Measurements from ENCODE around the gene CRYBG2. TPM values are rescaled to one million over a fixed set of nuclear protein-coding genes. Genes with fewer than 3 reads are reported as not detected.

Gene CRYBG2
- total RNA-seq, 2 donors from 2014 or later, result 9.0 to 15.1 TPM

GRCh38 chr1:26324550-26324949 is 29.4 kb downstream of the CRYBG2 start:
- no peak overlapping the region for H3K27ac Mint-ChIP-seq
- WGBS, 2 experiments (ENCODE audit: insufficient coverage in 1 of 2, insufficient read length in 1 of 2), result 89 to 93% methylated on average over 2 to 3 of the region's 3 CpGs
- peaks cover 35% of the 10 kb centered on the region for H3K36me3 Mint-ChIP-seq (ENCODE audit: low read depth)

GRCh38 chr1:26323382-26323781 is 30.5 kb downstream of the CRYBG2 start:
- Histone ChIP-seq H3K4me1 (ENCODE audit: control insufficient read depth, insufficient read depth, low read length) (no peaks in the 10 kb centered on the region), H3K9me3 (ENCODE audit: control insufficient read depth, low read length) (no peaks in the 10 kb centered on the region), H3K36me3 (ENCODE audit: control insufficient read depth, insufficient read depth, low read length) (no peaks in the 10 kb centered on the region), H3K27me3 (ENCODE audit: control insufficient read depth, insufficient read depth, low read length, poor library complexity, severe bottlenecking) (no peaks in the 10 kb centered on the region), H3K27ac (ENCODE audit: low read depth, low read length) (no peak overlapping the region), H3K4me3 (ENCODE audit: low read length) (no peak overlapping the region), H3K9ac (ENCODE audit: extremely low read depth, low read length, poor library complexity, severe bottlenecking) (no peak overlapping the region)
- H3K9me3 Mint-ChIP-seq, result no peaks in the 10 kb centered on the region
- H3K4me1 Mint-ChIP-seq, result peaks cover 11% of the 10 kb centered on the region
- no peak for TF ChIP-seq CTCF (conservative IDR thresholded peaks at IDR 0.05)
- no peak overlapping the region for H3K27ac Mint-ChIP-seq
- no peaks in the 10 kb centered on the region for H3K27me3 Mint-ChIP-seq (ENCODE audit: insufficient read depth)
- peaks cover 35% of the 10 kb centered on the region for H3K36me3 Mint-ChIP-seq (ENCODE audit: low read depth)
- 84 to 90% methylated on average over 2 of the region's 2 CpGs for WGBS, 2 experiments (ENCODE audit: insufficient coverage in 1 of 2, insufficient read length in 1 of 2)
- H3K4me3 Mint-ChIP-seq, result no peak overlapping the region
- DNase-seq, result no peak

More at GRCh38 chr1:26324550-26324949, 29.4 kb downstream of the CRYBG2 start:
- no peak overlapping the region for H3K27ac ChIP-seq (ENCODE audit: low read depth, low read length)
- H3K27me3 ChIP-seq (ENCODE audit: control insufficient read depth, insufficient read depth, low read length, poor library complexity, severe bottlenecking), result no peaks in the 10 kb centered on the region
- H3K4me3 Mint-ChIP-seq, result no peak overlapping the region
- no peaks in the 10 kb centered on the region for H3K4me1 ChIP-seq (ENCODE audit: control insufficient read depth, insufficient read depth, low read length)
- no peak for DNase-seq
- TF ChIP-seq CTCF (conservative IDR thresholded peaks at IDR 0.05), result no peak
- no peaks in the 10 kb centered on the region for H3K9me3 ChIP-seq (ENCODE audit: control insufficient read depth, low read length)
- H3K27me3 Mint-ChIP-seq (ENCODE audit: insufficient read depth), result no peaks in the 10 kb centered on the region
- no peak overlapping the region for H3K4me3 ChIP-seq (ENCODE audit: low read length)
- H3K9me3 Mint-ChIP-seq, result no peaks in the 10 kb centered on the region
- H3K36me3 ChIP-seq (ENCODE audit: control insufficient read depth, insufficient read depth, low read length), result no peaks in the 10 kb centered on the region
- peaks cover 11% of the 10 kb centered on the region for H3K4me1 Mint-ChIP-seq
- H3K9ac ChIP-seq (ENCODE audit: extremely low read depth, low read length, poor library complexity, severe bottlenecking), result no peak overlapping the region

GRCh38 chr1:26322042-26322331 is 31.9 kb downstream of the CRYBG2 start:
- Histone ChIP-seq H3K36me3 (ENCODE audit: control insufficient read depth, insufficient read depth, low read length) (no peaks in the 10 kb centered on the region), H3K27ac (ENCODE audit: low read depth, low read length) (no peak overlapping the region), H3K4me3 (ENCODE audit: low read length) (no peak overlapping the region), H3K27me3 (ENCODE audit: control insufficient read depth, insufficient read depth, low read length, poor library complexity, severe bottlenecking) (no peaks in the 10 kb centered on the region), H3K9me3 (ENCODE audit: control insufficient read depth, low read length) (no peaks in the 10 kb centered on the region), H3K9ac (ENCODE audit: extremely low read depth, low read length, poor library complexity, severe bottlenecking) (no peak overlapping the region), H3K4me1 (ENCODE audit: control insufficient read depth, insufficient read depth, low read length) (no peaks in the 10 kb centered on the region)
- Mint-ChIP-seq H3K27ac (no peak overlapping the region), H3K27me3 (ENCODE audit: insufficient read depth) (no peaks in the 10 kb centered on the region), H3K4me3 (no peak overlapping the region), H3K4me1 (peaks cover 23% of the 10 kb centered on the region), H3K36me3 (ENCODE audit: low read depth) (peaks cover 35% of the 10 kb centered on the region), H3K9me3 (no peaks in the 10 kb centered on the region)
- no peak for TF ChIP-seq CTCF (conservative IDR thresholded peaks at IDR 0.05)
- DNase-seq, result no peak
- 83 to 86% methylated on average over 1 to 10 of the region's 10 CpGs for WGBS, 2 experiments (ENCODE audit: insufficient coverage in 1 of 2, insufficient read length in 1 of 2)
